Posterior vena cava (tissue), 2 donors: ENCODE results near the gene FBLN1. TPM values are rescaled to one million over a fixed set of nuclear protein-coding genes. Genes with fewer than 3 reads are reported as not detected.

ENCODE experiments used
- total RNA-seq, 2 donors: library from RNA; stranded (reverse); fragmentation: NEBNext Ultra II Directional; extraction: Animal tissue kit (Norgen Biotek cat#: 25700); gene quantifications; one replicate each; pipeline ENCODE4 v1.2.1, GENCODE V29; 2021
- donor health status: DM: yes; HTN: yes; CAD: no.
- donor health status: DM: yes; HTN: yes; CAD: no.

FBLN1 gene
- total RNA-seq, 2 donors from 2014 or later = 608 to 1,210 TPM

Other genes starting within 250 kb of the FBLN1 start
- gene UPK3A, start 217.9 kb upstream of the FBLN1 start, total RNA-seq = not detected
- gene FAM118A, start 192.9 kb upstream of the FBLN1 start, total RNA-seq = 10 to 100 TPM; 16.0 to 24.6 TPM
- gene SMC1B, start 89.3 kb upstream of the FBLN1 start, total RNA-seq = not detected
- gene RIBC2, start 89.2 kb upstream of the FBLN1 start, total RNA-seq = under 1 TPM in 1 of 2 donors, not detected in 1; 0.42 TPM
- gene ATXN10, start 169.0 kb downstream of the FBLN1 start, total RNA-seq = 100 to 1,000 TPM; 108 to 117 TPM